ENCODE results near the gene NFASC.

NFASC gene

DNA sequence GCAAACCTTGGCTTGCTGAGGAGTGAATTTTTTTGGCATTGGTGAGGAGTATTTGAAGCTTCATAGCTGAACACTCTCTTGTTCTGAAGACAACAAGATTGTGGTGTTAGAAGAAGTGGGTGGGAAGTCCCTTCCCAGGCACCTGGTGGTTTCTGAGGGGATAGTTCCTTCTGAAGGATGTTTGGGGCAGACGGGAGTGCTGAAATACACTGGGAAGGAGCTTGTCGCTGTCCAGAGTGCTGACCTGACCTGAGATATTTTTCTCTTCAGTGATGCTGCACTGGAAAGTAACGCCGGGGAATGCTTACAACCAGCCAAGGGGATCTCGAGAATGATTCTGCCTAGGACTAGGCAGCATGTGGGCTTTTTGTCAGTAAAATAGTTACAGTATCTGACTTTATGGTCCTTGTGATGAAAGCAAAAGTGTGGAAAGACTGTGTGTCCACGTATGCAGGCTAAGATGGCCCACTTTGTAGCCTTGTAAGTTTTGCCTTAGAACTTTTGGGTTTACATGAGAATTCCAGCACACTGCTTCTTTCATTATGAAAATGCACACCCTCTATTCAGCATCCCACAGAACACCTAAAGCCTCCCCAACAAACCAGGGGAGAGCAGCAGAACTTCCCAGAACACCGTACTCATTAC is 33.1 kb upstream of the NFASC start:
- no peak overlapping the region for H3K9ac ChIP-seq (ENCODE audit: low read depth, low read length)
- H3K9me3 ChIP-seq (ENCODE audit: control insufficient read depth, insufficient read depth, low read length): no peaks in the 10 kb centered on the region
- peaks cover 7% of the 10 kb centered on the region for H3K4me1 ChIP-seq (ENCODE audit: control insufficient read depth, insufficient read depth, low read length)
- no peaks in the 10 kb centered on the region for H3K36me3 ChIP-seq (ENCODE audit: control insufficient read depth, insufficient read depth, low read length)
- no peak overlapping the region for H3K4me3 ChIP-seq (ENCODE audit: low read depth, low read length)
- no peaks in the 10 kb centered on the region for H3K27me3 ChIP-seq (ENCODE audit: control insufficient read depth, insufficient read depth, low read length)

DNA sequence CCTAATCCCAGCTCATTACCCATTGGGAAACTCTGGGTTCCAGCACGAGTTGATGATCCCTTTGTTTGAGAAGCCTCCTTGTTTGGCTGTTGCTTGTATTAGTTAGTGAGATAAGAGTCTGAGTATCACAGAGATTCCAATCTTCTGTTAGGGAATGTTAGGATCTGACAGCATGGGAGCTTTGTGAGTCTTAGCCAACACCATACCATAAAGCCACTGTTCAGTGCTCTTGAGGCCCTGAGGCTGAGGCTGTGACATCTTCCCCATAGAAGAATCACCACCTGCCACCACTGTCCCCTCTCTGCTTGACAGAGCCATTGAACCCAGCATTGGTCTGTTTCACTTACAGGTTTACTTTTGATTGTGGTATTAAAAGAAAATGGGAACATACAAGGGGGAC is 29.3 kb upstream of the NFASC start:
- Histone ChIP-seq H3K4me1 (ENCODE audit: control insufficient read depth, insufficient read depth, low read length) (no peaks in the 10 kb centered on the region), H3K36me3 (ENCODE audit: control insufficient read depth, insufficient read depth, low read length) (no peaks in the 10 kb centered on the region), H3K4me3 (ENCODE audit: low read depth, low read length) (no peak overlapping the region), H3K27me3 (ENCODE audit: control insufficient read depth, insufficient read depth, low read length) (no peaks in the 10 kb centered on the region), H3K9me3 (ENCODE audit: control insufficient read depth, insufficient read depth, low read length) (no peaks in the 10 kb centered on the region), H3K9ac (ENCODE audit: low read depth, low read length) (no peak overlapping the region)

DNA sequence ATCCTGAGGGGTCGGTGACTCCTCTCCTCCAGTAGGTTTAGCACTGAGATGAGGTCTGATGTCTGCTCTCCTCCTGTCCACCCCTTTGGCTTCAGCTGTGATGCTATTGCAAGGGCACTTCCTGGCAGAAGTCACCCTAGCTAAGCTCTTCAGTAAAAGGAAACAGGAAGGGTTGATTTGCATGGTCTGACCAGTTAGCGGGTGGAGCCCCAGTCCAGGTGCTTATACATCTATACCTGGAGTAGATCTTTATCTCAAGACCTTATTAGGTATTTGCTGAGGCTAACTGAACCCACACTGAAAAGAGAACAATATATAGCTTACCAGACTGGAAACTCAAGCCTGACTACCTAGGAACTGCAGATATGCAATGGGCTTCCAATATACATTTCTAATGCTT is 28.9 kb upstream of the NFASC start:
- Histone ChIP-seq H3K9ac (ENCODE audit: low read depth, low read length) (no peak overlapping the region), H3K36me3 (ENCODE audit: control insufficient read depth, insufficient read depth, low read length) (no peaks in the 10 kb centered on the region), H3K4me3 (ENCODE audit: low read depth, low read length) (no peak overlapping the region), H3K4me1 (ENCODE audit: control insufficient read depth, insufficient read depth, low read length) (no peaks in the 10 kb centered on the region), H3K9me3 (ENCODE audit: control insufficient read depth, insufficient read depth, low read length) (no peaks in the 10 kb centered on the region), H3K27me3 (ENCODE audit: control insufficient read depth, insufficient read depth, low read length) (no peaks in the 10 kb centered on the region)

DNA sequence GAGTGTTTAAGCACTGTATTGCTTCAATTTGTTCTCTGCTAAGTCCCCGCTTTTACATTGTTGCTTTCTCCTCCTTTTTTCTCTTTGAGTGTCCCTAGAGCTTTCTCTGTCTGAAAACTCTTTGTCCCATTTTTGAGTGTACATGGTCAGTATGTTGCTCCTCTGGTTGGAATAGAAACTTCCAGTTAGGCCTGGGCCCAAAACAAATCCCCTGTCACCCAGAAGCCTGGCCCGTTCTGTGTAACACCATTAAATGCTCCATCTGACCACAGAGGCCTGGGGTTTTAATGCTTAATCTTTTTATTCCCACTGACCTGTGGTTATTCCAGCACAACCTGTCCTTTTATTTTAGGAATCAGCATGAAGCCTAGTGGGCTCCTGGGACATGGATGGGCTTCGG is 28.3 kb upstream of the NFASC start:
- Histone ChIP-seq H3K27me3 (ENCODE audit: control insufficient read depth, insufficient read depth, low read length) (no peaks in the 10 kb centered on the region), H3K9me3 (ENCODE audit: control insufficient read depth, insufficient read depth, low read length) (no peaks in the 10 kb centered on the region), H3K4me3 (ENCODE audit: low read depth, low read length) (no peak overlapping the region), H3K36me3 (ENCODE audit: control insufficient read depth, insufficient read depth, low read length) (no peaks in the 10 kb centered on the region), H3K9ac (ENCODE audit: low read depth, low read length) (no peak overlapping the region), H3K4me1 (ENCODE audit: control insufficient read depth, insufficient read depth, low read length) (no peaks in the 10 kb centered on the region)

DNA sequence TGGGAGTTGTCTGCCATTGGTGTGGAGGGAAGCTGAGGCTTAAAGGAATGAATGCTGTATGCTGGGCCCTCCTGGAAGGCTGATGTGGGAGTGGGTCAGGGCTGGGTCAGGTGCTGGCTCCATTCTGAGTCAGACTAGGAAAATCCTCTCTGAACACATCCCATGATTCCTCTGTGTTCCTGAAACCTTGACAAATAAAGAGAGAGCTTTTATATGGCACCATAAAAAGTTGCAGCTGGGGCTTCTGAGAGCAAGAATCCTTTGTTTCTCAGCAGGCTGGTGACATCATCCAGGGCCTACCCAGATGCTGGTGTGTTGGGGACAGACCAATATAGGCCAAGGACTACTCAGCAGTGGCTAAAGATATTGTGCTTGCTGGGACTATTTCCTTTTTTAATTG is 27.8 kb upstream of the NFASC start:
- Histone ChIP-seq H3K4me1 (ENCODE audit: control insufficient read depth, insufficient read depth, low read length) (no peaks in the 10 kb centered on the region), H3K9ac (ENCODE audit: low read depth, low read length) (no peak overlapping the region), H3K9me3 (ENCODE audit: control insufficient read depth, insufficient read depth, low read length) (no peaks in the 10 kb centered on the region), H3K4me3 (ENCODE audit: low read depth, low read length) (no peak overlapping the region), H3K27me3 (ENCODE audit: control insufficient read depth, insufficient read depth, low read length) (no peaks in the 10 kb centered on the region), H3K36me3 (ENCODE audit: control insufficient read depth, insufficient read depth, low read length) (no peaks in the 10 kb centered on the region)

DNA sequence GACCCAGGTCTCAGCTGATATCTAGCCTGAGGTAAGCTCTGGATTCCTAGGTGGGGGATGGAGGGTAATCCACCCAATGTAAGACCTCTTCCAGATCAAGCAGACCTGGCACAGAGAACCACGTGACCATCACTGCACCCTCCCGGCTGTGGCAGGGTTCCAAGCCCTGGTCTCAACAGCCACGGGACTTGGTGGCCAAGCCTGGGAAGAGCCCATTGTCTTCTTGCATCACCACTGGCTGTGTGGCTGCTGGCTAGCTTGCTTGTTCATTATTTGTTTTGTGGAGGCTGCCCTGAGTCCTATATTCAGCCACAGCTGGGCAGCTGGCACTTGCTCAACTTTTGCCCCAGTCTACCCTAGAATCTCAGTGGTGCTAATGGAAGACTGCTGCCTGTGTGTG is 24.1 kb upstream of the NFASC start:
- no peak overlapping the region for H3K9ac ChIP-seq (ENCODE audit: low read depth, low read length)
- H3K36me3 ChIP-seq (ENCODE audit: control insufficient read depth, insufficient read depth, low read length): no peaks in the 10 kb centered on the region
- H3K4me1 ChIP-seq (ENCODE audit: control insufficient read depth, insufficient read depth, low read length): no peaks in the 10 kb centered on the region
- H3K9me3 ChIP-seq (ENCODE audit: control insufficient read depth, insufficient read depth, low read length): no peaks in the 10 kb centered on the region
- H3K4me3 ChIP-seq (ENCODE audit: low read depth, low read length): no peak overlapping the region
- H3K27me3 ChIP-seq (ENCODE audit: control insufficient read depth, insufficient read depth, low read length): no peaks in the 10 kb centered on the region

DNA sequence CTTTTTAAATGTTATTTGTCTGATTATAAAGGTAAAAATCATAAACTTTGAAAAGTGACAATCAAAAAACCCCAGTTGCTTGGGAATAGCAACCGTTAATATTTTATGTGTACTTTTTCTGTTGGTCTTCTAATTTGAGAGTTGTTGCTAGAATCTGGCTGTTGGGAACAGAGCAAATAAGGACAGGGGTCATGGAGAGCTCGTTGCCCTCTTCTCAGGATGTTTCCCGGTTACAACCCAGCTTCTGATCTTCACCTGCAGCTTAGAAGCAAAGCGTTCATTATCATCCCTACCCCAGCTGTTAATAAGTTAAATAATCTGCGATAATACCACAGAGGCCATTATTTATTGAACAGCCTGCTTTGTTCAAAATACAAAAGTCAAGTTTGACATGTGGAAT is 22.1 kb upstream of the NFASC start:
- no peaks in the 10 kb centered on the region for H3K9me3 ChIP-seq (ENCODE audit: control insufficient read depth, insufficient read depth, low read length)
- no peaks in the 10 kb centered on the region for H3K36me3 ChIP-seq (ENCODE audit: control insufficient read depth, insufficient read depth, low read length)
- H3K4me1 ChIP-seq (ENCODE audit: control insufficient read depth, insufficient read depth, low read length): no peaks in the 10 kb centered on the region
- no peaks in the 10 kb centered on the region for H3K27me3 ChIP-seq (ENCODE audit: control insufficient read depth, insufficient read depth, low read length)
- no peak overlapping the region for H3K9ac ChIP-seq (ENCODE audit: low read depth, low read length)
- no peak overlapping the region for H3K4me3 ChIP-seq (ENCODE audit: low read depth, low read length)

DNA sequence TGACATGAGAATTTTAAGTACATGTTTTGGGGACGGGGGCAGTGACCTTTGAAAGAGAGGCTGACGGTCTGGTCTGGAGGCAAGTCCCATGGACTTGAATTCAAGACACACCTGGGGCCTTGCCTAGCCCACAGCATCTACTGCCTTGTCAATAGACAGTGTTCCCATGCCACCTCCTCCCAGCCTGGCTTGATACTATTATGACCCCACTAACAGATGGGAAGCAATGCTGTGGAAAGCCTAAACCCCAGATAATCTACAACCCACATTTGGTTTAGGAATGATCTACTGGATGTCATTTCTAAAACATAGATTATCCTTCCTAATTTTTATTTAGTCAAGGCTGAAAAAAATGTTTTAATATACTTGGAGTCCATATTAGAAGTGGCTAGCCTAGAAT is 17.8 kb upstream of the NFASC start:
- Histone ChIP-seq H3K9ac (ENCODE audit: low read depth, low read length) (no peak overlapping the region), H3K36me3 (ENCODE audit: control insufficient read depth, insufficient read depth, low read length) (no peaks in the 10 kb centered on the region), H3K4me1 (ENCODE audit: control insufficient read depth, insufficient read depth, low read length) (peaks cover 5% of the 10 kb centered on the region), H3K9me3 (ENCODE audit: control insufficient read depth, insufficient read depth, low read length) (no peaks in the 10 kb centered on the region), H3K4me3 (ENCODE audit: low read depth, low read length) (no peak overlapping the region), H3K27me3 (ENCODE audit: control insufficient read depth, insufficient read depth, low read length) (no peaks in the 10 kb centered on the region)

DNA sequence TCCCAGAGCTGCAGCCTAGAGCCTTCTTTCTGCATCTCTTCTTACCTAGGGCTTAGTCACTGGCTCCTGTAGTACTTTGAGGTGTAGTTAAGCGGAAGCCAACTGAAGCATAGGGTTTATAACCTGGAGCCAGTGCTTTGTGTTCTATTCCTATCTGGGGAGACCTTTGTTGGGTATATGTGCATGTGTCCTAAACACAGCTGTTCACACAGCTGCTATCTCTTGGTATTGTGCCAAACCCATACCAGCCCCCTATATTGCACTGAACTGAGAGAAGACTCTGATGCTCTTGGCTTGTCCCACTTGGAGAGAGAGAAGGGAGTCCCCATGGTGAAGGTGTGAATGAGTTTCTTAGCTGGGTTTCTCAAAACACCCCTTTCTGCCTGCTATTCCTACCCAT is 17.2 kb upstream of the NFASC start:
- no peaks in the 10 kb centered on the region for H3K36me3 ChIP-seq (ENCODE audit: control insufficient read depth, insufficient read depth, low read length)
- no peaks in the 10 kb centered on the region for H3K9me3 ChIP-seq (ENCODE audit: control insufficient read depth, insufficient read depth, low read length)
- no peaks in the 10 kb centered on the region for H3K27me3 ChIP-seq (ENCODE audit: control insufficient read depth, insufficient read depth, low read length)
- no peak overlapping the region for H3K4me3 ChIP-seq (ENCODE audit: low read depth, low read length)
- no peak overlapping the region for H3K9ac ChIP-seq (ENCODE audit: low read depth, low read length)
- H3K4me1 ChIP-seq (ENCODE audit: control insufficient read depth, insufficient read depth, low read length): peaks cover 9% of the 10 kb centered on the region

DNA sequence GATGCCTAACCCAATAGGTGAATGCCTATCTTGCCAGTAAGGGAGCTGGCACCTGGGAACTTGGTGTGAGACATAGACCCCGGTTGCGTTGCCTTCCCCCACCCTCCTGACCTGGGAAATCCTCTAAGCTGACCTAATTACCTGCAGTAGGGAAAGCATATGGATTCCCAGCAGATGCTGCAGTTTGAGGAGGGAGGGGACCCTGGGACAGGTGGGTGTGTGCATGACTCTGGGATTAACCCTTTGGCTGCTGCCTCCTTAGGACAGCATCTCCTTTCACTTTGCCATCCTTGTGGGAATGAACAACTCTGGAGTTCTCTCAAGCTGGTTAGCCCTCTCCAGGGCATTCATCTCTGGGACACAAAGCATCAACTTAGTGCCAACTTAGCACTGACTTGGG is 16.4 kb upstream of the NFASC start:
- Histone ChIP-seq H3K9ac (ENCODE audit: low read depth, low read length) (no peak overlapping the region), H3K4me3 (ENCODE audit: low read depth, low read length) (no peak overlapping the region), H3K9me3 (ENCODE audit: control insufficient read depth, insufficient read depth, low read length) (no peaks in the 10 kb centered on the region), H3K36me3 (ENCODE audit: control insufficient read depth, insufficient read depth, low read length) (no peaks in the 10 kb centered on the region), H3K4me1 (ENCODE audit: control insufficient read depth, insufficient read depth, low read length) (peaks cover 12% of the 10 kb centered on the region), H3K27me3 (ENCODE audit: control insufficient read depth, insufficient read depth, low read length) (no peaks in the 10 kb centered on the region)

DNA sequence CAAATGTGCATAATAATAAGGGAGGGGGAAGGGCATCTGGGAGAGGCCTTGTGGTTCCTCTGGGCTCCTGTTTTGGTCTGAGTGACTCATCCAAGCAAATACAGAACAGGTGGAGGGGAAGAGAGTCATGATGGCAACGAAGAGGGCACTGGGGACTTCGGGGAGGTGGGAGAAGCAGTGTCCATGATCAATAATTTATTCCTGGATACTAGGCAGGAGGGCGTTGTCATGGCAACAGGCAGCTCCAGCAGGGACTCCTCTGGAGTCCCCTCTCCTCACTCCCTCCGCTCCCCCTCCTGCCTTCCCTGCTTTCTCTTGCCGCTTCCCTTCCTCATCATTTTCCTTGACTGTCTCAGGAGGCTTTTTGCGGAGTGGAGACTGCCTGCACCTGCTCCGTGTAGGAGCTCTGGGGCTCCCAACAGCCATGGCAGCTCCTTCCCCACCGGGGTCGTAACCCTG is 12.3 kb upstream of the NFASC start:
- Histone ChIP-seq H3K4me3 (ENCODE audit: low read depth, low read length) (no peak overlapping the region), H3K4me1 (ENCODE audit: control insufficient read depth, insufficient read depth, low read length) (peaks cover 12% of the 10 kb centered on the region), H3K9ac (ENCODE audit: low read depth, low read length) (no peak overlapping the region), H3K27me3 (ENCODE audit: control insufficient read depth, insufficient read depth, low read length) (no peaks in the 10 kb centered on the region), H3K9me3 (ENCODE audit: control insufficient read depth, insufficient read depth, low read length) (no peaks in the 10 kb centered on the region), H3K36me3 (ENCODE audit: control insufficient read depth, insufficient read depth, low read length) (no peaks in the 10 kb centered on the region)

DNA sequence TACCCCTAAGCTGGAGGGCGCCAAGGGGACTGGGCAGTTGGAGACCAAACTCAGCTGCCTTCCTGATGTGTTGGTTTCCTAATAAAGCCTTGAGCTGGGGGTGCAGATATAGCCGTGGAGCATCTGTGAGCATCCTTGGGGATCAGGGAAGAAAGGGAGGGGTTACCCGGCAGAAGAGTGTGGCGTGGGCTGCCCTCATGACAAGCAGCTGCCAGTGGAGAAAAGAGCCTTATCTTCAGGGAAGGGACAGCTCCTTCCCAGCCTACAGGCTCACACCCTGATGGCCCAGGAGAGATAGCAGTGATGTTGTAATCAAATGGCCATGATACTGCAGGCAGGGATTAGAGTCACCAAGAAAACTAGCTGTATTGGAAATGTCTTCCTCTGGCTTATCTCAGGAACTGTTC is 10.8 kb upstream of the NFASC start:
- no peaks in the 10 kb centered on the region for H3K9me3 ChIP-seq (ENCODE audit: control insufficient read depth, insufficient read depth, low read length)
- H3K9ac ChIP-seq (ENCODE audit: low read depth, low read length): no peak overlapping the region
- no peak overlapping the region for H3K4me3 ChIP-seq (ENCODE audit: low read depth, low read length)
- no peaks in the 10 kb centered on the region for H3K27me3 ChIP-seq (ENCODE audit: control insufficient read depth, insufficient read depth, low read length)
- no peaks in the 10 kb centered on the region for H3K36me3 ChIP-seq (ENCODE audit: control insufficient read depth, insufficient read depth, low read length)
- H3K4me1 ChIP-seq (ENCODE audit: control insufficient read depth, insufficient read depth, low read length): peaks cover 7% of the 10 kb centered on the region

All from iPS-15b (cell line).